PFSK-1 (cell line): ENCODE results near the gene TMEM87A.

Source experiments
- POLR2AphosphoS5 ChIP-seq: IDR thresholded peaks from 2 replicates; pipeline ENCODE4 v1.6.1; 2012; ENCODE audit warnings: low read depth, mild to moderate bottlenecking, control low read depth, low read length, moderate library complexity
- SIN3A ChIP-seq: IDR thresholded peaks from 2 replicates; pipeline ENCODE4 v1.6.1; 2012; ENCODE audit warnings: mild to moderate bottlenecking, low read length, moderate library complexity, borderline replicate concordance; ENCODE audit not compliant: insufficient read depth
- TAF1 ChIP-seq: IDR thresholded peaks from 2 replicates; pipeline ENCODE4 v1.6.1; 2012; ENCODE audit warnings: low read length, control low read depth, borderline replicate concordance; ENCODE audit not compliant: insufficient read depth

GRCh38 chr15:42306681-42307080 lies 33.4 kb upstream of the TMEM87A start:
- TF ChIP-seq POLR2AphosphoS5 (no peak), SIN3A (no peak), TAF1 (no peak)
